ENCODE measurements around the gene CD44.
A peak's percentile ranks its signal among the peaks of the same experiment; 100 is the strongest.

Gene CD44

GRCh38 chr11:35134403-35135148, 4.4 kb upstream of the CD44 start:
- DNase-seq, result no peak
- in situ Hi-C loops (cut with MboI; ENCODE audit: low pct_unique_long_range_greater_than_20kb, low sequenced_read_pairs), result no loop called here

- in situ Hi-C loops (cut with MboI; ENCODE audit: low pct_unique_long_range_greater_than_20kb, low sequenced_read_pairs), result no loop called here
- DNase-seq, result no peak
These were observed 3.7 kb upstream of the CD44 start for GRCh38 chr11:35135222-35135621.

- in situ Hi-C loops (cut with MboI; ENCODE audit: low pct_unique_long_range_greater_than_20kb, low sequenced_read_pairs), result no loop called here
- no peak for DNase-seq
These were observed 2.7 kb upstream of the CD44 start for GRCh38 chr11:35136311-35136710.

- no peak for DNase-seq
- in situ Hi-C loops (cut with MboI; ENCODE audit: low pct_unique_long_range_greater_than_20kb, low sequenced_read_pairs), result no loop called here
These were observed 913 bp upstream of the CD44 start for GRCh38 chr11:35138058-35138457.

- in situ Hi-C loops (cut with MboI; ENCODE audit: low pct_unique_long_range_greater_than_20kb, low sequenced_read_pairs), result no loop called here
- no peak for DNase-seq
These were observed 397 bp upstream of the CD44 start for GRCh38 chr11:35138606-35138942.

- no peak for DNase-seq
- in situ Hi-C loops (cut with MboI; ENCODE audit: low pct_unique_long_range_greater_than_20kb, low sequenced_read_pairs), result no loop called here
These were observed 831 bp downstream of the CD44 start for GRCh38 chr11:35139722-35140282.

- no peak for DNase-seq
- in situ Hi-C loops (cut with MboI; ENCODE audit: low pct_unique_long_range_greater_than_20kb, low sequenced_read_pairs), result no loop called here
These were observed 2.1 kb downstream of the CD44 start for GRCh38 chr11:35141071-35141470.

- in situ Hi-C loops (cut with MboI; ENCODE audit: low pct_unique_long_range_greater_than_20kb, low sequenced_read_pairs), result no loop called here
- peak; percentile 87 for DNase-seq
These were observed 2.6 kb downstream of the CD44 start for GRCh38 chr11:35141571-35141971.

- in situ Hi-C loops (cut with MboI; ENCODE audit: low pct_unique_long_range_greater_than_20kb, low sequenced_read_pairs), result no loop called here
- DNase-seq, result no peak
These were observed 3.6 kb downstream of the CD44 start for GRCh38 chr11:35142481-35143075.

- DNase-seq, result no peak
- in situ Hi-C loops (cut with MboI; ENCODE audit: low pct_unique_long_range_greater_than_20kb, low sequenced_read_pairs), result no loop called here
These were observed 4.5 kb downstream of the CD44 start for GRCh38 chr11:35143297-35144135.

GRCh38 chr11:35144136-35144741, 5.3 kb downstream of the CD44 start:
- peak; percentile 82 for DNase-seq
- in situ Hi-C loops (cut with MboI; ENCODE audit: low pct_unique_long_range_greater_than_20kb, low sequenced_read_pairs), result no loop called here

GRCh38 chr11:35144806-35145205, 5.8 kb downstream of the CD44 start:
- no peak for DNase-seq
- in situ Hi-C loops (cut with MboI; ENCODE audit: low pct_unique_long_range_greater_than_20kb, low sequenced_read_pairs), result no loop called here

GRCh38 chr11:35145271-35145670, 6.3 kb downstream of the CD44 start:
- in situ Hi-C loops (cut with MboI; ENCODE audit: low pct_unique_long_range_greater_than_20kb, low sequenced_read_pairs), result no loop called here
- DNase-seq, result no peak

- in situ Hi-C loops (cut with MboI; ENCODE audit: low pct_unique_long_range_greater_than_20kb, low sequenced_read_pairs), result no loop called here
- DNase-seq, result no peak
These were observed 7.1 kb downstream of the CD44 start for GRCh38 chr11:35146074-35146521.

- DNase-seq, result no peak
- in situ Hi-C loops (cut with MboI; ENCODE audit: low pct_unique_long_range_greater_than_20kb, low sequenced_read_pairs), result no loop called here
These were observed 7.7 kb downstream of the CD44 start for GRCh38 chr11:35146711-35147110.

GRCh38 chr11:35147235-35147634, 8.3 kb downstream of the CD44 start:
- DNase-seq, result no peak
- in situ Hi-C loops (cut with MboI; ENCODE audit: low pct_unique_long_range_greater_than_20kb, low sequenced_read_pairs), result no loop called here

GRCh38 chr11:35148163-35148837, 9.3 kb downstream of the CD44 start:
- no peak for DNase-seq
- in situ Hi-C loops (cut with MboI; ENCODE audit: low pct_unique_long_range_greater_than_20kb, low sequenced_read_pairs), result no loop called here

- in situ Hi-C loops (cut with MboI; ENCODE audit: low pct_unique_long_range_greater_than_20kb, low sequenced_read_pairs), result no loop called here
- DNase-seq, result no peak
These were observed 11.5 kb downstream of the CD44 start for GRCh38 chr11:35150454-35150853.

GRCh38 chr11:35151241-35151640, 12.3 kb downstream of the CD44 start:
- no peak for DNase-seq
- in situ Hi-C loops (cut with MboI; ENCODE audit: low pct_unique_long_range_greater_than_20kb, low sequenced_read_pairs), result no loop called here

Data from KBM-7 (cell line).